Kidney glomerular epithelial cell (primary cell): Measurements from ENCODE around the gene ABR.

ENCODE experiments used
- DNase-seq: peaks from one replicate; lab custom pipeline; 2025; lab: John Stamatoyannopoulos, UW

Gene ABR

DNA sequence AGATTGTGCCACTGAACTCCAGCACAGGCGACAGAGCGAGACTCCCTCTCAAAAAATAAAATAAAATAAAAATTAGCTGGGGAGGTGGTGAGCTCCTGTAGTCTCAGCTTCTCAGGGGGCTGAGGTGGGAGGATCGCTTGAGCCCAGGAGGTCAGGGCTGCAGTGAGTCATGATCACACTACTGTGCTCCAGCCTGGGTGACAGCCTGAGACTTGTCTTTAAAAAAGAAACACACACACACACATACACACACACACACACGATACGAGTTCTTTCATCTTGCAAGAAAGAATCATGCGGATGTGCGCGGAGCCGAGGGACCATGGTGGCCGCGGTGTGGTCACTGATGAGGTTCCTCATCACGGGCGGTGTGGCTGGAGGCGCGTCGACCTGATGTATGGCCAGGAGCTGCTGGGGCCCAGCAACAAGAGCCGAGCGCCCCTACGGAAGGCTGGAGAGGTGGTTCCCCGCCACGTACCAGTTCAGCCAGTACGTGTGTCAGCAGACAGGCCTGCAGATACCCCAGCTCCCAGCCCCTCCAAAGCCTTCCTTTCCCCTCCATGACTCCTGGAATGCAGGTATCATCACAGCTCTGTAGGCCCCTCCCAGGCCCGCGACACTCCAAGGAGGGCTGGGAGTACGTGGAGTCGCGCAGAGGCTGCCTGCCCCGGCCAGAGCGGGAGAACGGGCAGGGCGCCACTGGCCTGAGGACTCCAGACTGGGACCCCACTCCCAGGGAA lies 220.9 kb downstream of the ABR start:
- peak; percentile 19 for DNase-seq

DNA sequence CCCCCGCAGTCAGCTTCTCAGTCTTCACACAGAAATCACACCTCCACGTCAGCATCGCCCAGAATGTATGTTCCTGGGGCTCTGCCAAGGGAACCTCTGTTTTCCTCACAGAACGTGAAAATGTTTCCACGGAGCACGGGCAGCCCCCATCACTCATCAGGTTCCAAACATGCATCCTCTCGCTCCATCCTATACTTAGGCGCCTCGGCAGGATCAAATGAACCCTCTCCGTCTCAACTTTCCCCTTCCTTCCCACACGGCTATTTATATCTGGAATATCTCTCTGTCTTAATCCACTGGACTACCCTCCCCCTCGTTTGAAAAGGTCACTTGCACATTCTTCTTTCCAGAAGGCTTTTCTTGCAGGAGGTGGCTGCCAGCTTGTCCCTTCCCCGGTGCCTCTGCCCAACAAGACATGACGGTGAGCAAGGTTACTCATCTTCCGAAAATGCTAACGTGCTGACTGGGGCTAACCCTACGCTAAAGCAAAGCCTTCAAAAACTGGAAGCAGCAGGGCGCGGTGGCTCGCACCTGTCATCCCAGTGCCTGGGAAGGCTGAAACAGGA lies 221.8 kb downstream of the ABR start:
- no peak for DNase-seq

DNA sequence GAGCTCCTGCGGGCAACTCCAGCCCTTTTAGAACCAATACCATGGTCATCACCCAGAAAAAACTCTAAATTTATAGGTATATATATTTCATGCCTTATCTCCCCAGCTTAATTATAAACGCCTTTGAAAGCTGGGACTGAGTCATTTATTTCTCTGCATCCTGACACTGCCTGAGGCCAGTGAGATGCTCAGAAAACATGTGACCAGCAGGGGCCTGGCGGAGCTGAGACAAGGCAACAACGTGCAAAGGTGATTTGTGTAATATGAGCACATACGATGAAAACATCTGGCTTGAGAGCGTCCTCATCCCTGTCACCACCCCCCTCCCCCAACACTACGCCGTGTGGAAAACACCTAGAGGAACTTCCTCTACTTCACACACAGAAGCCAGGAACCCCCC lies 222.9 kb downstream of the ABR start:
- DNase-seq: no peak

DNA sequence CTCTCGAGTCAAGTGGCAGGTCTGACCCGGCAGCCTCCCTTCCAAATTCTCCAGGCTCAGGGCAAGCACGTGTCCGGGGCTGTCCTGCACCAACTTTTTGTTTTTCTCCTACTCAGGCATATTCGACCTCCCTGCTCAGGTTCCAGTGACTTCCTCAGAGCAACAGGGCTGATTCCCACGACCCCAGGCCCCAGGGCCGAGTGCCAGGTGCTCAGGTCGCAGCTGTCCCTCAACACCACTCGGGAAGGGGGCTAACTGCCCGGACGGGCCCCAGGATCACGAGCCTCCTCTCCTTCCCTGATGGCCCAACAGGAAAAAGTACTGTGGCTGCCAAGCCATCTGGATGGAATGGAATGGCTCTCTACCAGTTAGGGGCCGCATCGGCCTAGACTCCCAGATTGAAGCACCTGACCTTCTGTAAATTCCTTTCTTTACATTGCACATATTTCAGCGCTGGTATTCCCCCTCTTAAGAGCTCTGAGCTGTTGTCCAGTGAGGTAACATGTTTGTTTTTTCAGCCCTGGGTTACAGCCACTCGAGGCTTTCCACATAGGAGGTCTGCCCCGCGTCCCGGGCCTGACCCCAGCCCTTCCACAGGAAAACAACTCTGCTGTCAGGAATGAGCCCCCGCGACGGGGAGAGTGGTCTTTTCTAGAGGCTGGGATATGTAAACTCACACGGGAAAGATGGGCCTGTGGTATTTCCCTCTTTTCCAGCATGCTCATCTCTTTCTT lies 225.2 kb downstream of the ABR start:
- peak; percentile 79 for DNase-seq

DNA sequence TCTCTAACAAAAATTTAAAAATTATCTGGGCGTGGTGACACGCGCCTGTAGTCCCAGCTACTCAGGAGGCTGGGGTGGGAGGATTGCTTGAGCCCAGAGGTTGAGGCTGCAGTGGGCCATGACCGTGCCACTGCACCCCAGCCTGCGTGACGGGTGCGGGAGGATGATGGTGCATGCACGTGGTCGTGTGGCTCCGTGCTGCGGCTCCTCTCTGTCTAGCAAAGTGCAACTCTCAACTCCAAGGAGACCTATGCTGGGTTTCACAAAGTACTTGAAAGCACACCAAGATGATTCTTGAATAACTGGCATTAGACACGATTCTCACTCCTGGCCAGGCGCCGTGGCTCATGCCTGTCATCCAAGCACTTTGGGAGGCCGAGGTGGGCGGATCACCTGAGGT lies 226.0 kb downstream of the ABR start:
- no peak for DNase-seq
